Measurements from ENCODE around the gene PBX1.
"Not testable (repeated sequence)": the region's sequence is repeated elsewhere in the genome, so short reads cannot be mapped to it uniquely, and the experiment has no call there.

Gene PBX1

DNA sequence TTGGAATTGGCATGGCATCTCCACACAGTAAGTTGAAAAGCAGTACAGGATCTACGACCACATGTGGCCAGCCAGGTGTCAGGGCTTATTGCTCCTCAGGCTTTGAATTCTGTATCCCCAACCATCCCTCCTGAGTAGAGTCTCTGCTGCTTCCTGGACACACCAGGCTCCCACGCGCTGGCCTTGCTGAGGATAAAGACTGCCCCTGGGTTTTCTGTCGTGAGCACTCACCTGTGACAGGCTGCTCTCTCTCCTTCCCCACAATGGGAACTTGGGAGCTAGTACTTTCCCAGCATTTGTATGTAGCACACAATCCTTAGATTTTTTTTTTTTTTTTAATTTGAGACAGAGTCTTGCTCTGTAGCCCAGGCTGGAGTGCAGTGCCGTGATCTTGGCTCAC is 33.6 kb downstream of the PBX1 start:
- DNase-seq, result no peak

- no peak for DNase-seq
Measured at GRCh38 chr1:164595212-164595611, 36.2 kb downstream of the PBX1 start.

GRCh38 chr1:164596172-164596571 is 37.2 kb downstream of the PBX1 start:
- no peak for DNase-seq

GRCh38 chr1:164598719-164599118 is 39.7 kb downstream of the PBX1 start:
- DNase-seq, result no peak

- no peak for DNase-seq
Measured at GRCh38 chr1:164599272-164599671, 40.3 kb downstream of the PBX1 start.

- no peak for DNase-seq
Measured at GRCh38 chr1:164601399-164602100, 42.6 kb downstream of the PBX1 start.

DNA sequence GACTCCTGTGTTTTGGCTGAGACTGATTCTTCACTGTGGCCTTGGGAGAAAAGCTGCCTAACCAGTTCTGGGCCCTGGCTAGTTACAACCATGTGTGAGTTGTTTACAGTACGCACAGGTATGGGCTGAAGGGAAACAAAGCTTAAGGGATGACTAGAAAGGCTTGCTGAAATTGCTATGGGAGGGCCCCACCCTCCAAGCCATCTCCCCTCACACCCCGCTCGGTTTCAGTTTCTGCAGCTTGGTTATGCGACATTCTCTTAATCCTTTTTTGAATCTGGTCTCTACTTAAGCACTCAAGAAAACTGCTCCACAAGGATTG is 43.1 kb downstream of the PBX1 start:
- no peak for DNase-seq

GRCh38 chr1:164602480-164603093 is 43.6 kb downstream of the PBX1 start:
- peak in 1 of 2 donors; percentile 35 for DNase-seq

DNA sequence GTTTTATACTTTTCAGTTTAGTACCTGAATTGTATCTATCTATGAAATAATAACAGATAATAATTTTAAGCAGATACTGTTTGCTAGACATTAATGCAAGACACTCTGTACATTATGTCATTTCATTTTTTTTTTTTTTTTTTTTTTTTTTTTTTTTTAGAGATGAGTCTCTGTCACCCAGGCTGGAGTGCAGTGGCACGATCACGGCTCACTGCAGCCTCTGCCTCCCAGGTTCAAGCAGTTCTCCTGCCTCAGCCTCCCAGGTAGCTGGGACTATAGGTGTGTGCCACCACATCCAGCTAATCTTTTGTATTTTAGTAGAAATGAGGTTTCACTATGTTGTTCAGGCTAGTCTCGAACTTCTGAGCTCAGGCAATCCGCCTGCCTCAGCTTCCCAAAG is 44.8 kb downstream of the PBX1 start:
- not testable (repeated sequence) for DNase-seq

- DNase-seq, result no peak
Measured at GRCh38 chr1:164604541-164604940, 45.6 kb downstream of the PBX1 start.

DNA sequence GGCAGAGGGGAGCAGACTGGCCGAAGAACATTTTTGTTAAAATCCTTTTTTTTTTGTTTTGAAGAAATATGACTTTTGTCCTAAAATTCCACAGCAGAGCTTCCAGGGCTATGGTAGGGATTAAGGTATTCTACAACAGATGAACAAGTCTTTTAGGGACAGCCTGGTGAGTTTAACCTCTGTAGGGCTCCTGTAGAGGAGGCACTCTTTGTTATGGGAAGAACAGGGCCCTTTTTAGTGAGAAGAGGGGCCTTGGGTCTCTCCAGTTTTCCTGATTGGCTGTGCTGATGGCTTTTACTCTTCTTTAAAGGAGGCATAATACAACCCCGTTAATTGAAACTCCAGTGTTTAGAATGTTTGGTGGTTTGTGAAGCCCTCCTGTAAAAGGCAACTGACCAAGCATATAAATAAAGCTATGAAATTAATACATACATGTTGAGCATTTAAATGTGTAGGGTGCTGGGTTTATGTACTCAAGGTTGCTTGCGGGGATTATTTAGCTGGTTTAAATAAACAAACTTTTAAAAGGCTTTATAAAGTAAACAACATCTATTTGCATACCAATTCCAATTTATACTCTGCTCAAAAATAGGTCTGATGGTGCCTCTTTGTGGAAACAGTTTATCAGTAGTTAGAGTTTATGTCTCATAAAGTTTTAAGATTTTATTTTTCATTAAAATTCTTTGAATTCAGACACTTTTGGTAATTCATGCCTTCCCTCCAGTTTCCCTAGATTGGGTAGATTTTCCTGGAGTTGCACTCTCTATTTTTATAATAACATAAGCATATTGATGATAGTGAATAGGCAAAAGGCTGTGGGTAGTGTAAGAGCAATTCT is 46.5 kb downstream of the PBX1 start:
- DNase-seq, result no peak

DNA sequence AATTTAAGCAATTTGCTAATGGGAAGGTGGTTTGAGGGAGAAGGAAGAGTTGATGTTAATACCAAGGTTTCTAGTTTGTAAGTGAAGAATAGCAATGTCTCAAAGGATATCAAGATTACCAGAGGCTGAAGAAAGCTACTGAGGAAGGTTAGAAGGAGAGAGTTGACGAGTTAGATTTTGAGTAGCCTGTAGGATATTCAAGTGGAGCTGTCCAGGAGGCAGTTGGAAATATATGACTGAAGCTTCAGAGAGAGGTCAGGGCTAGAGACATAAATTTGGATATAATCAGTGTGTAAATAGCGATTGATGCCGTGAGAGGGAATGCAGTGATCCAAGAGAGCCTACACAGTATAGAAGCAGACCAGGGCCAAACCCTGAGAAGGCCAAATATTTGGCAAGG is 48.4 kb downstream of the PBX1 start:
- no peak for DNase-seq

- DNase-seq, result no peak
Measured at GRCh38 chr1:164608651-164609057, 49.7 kb downstream of the PBX1 start.

DNA sequence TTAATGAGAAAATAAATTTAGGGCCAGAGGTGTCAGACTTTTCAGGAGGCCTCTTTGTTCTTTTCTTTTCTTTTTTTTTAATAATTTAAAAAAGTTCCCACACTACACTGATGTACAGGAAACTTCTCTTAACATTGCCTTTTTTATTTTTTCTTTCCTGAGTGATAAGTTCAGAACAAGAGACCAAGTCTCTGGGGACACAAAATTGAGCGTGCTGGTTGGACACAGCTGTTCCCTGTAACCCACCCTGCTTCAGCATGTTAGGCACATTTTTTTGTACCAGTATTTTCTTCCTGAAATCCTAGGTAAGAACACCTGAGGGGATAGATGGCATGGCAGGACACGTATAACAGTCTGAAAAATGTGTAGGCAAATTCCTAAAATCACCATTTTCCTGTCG is 50.1 kb downstream of the PBX1 start:
- no peak for DNase-seq

- DNase-seq, result no peak
Measured at GRCh38 chr1:164610538-164611222, 51.7 kb downstream of the PBX1 start.

- DNase-seq, result no peak
Measured at GRCh38 chr1:164611754-164612642, 53.0 kb downstream of the PBX1 start.

DNA sequence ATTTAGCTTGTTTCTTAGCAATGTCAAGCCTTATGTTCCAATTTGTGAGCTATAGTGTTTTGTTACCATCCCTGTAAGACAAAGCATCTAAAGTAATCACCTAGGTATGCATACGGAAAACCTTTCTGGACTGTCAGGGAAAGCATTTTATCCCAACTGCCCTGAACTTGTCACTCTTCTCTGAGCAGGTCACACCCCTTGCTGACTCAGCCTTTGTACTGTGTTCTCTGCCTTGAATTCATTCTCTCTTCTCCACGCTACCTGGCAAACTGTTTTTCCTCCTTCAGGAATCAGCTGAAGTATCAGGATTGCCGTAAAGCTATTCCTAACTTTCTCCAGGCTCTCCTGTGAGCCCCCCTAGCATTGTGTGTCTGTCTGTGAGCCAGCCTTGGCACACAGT is 54.2 kb downstream of the PBX1 start:
- no peak for DNase-seq

GRCh38 chr1:164614316-164614715 is 55.3 kb downstream of the PBX1 start:
- no peak for DNase-seq

DNA sequence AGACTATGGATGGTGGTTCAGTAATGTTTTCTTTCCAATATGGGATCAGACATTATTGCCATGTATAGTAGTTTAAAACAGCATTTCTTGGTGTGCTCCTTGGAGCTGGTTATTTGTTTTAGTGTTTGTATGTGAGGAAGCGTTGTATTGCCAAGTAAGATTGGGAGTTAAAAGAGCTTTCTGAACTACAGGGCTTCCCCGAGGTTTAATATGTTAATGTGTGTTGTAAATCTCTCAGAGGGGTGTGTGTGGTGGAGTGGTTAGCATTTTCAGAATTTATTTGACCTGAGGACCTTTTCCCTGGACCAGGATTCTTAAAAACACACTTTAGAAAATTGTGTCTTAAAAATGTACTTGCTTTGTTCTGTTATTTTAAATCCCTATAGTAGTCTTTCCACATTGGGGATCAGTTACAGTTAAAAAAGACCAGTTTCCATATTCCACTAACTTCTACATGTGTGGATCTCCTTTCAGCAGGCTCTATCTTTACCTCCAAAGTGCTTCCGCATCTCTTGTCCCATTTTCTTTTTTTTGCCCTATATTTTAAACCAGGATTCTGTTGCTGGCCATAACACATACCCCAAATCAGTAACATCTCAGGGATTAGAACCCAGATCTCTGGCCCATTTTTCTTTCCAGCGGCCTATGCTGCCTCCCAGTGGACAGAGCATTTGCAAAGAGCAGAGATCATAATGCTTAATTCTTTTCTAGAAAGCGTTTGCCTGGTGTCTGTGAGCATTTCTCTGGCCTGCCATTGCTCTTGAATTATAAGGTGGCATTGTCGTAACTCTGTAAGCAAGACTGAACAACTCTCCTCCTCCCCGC is 58.6 kb downstream of the PBX1 start:
- no peak for DNase-seq

DNA sequence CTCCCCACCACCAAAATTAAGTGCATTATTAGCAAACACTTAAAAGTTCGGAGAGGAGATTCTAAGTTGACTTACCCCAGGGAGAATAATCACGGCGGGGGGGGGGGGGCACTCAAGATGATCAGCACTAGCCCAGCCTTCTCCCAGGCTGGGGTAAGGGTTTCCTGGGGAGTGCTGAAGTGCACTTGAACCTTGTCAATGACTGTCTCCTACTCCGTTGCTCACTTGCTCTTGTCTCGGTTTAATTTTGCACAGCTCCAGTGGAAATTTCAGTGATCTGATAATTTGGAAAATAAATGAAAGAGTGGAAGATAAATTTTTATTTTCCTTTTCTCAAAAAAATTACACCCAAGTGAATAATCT is 59.2 kb downstream of the PBX1 start:
- no peak for DNase-seq

GRCh38 chr1:164619006-164619784 is 60.2 kb downstream of the PBX1 start:
- DNase-seq, result no peak
